Keratinocyte (primary cell): ENCODE measurements around the gene SLC25A5. TPM values are rescaled to one million over a fixed set of nuclear protein-coding genes. Genes with fewer than 3 reads are reported as not detected.

Source experiments
- DNase-seq: peaks from one replicate; pipeline ENCODE4 v3.0.0-alpha.2; 2011; ENCODE audit warnings: low read depth, missing footprints, low spot score
- FAIRE-seq: peaks from 2 replicates; lab custom pipeline; 2011; peaks lifted over from hg19 to GRCh38; lab: Jason Lieb, UNC
- H2AFZ ChIP-seq: 2 replicates; pipeline ENCODE4 v1.6.0; 2012; ENCODE audit warnings: low read length, control low read depth, inconsistent platforms; ENCODE audit not compliant: control insufficient read depth
- H3K27ac ChIP-seq: 2 replicates; pipeline ENCODE4 v1.5.1; 2011; ENCODE audit warnings: low read length; ENCODE audit not compliant: control insufficient read depth, insufficient read depth
- H3K27me3 ChIP-seq: 3 replicates; pipeline ENCODE4 v1.6.0; 2011; ENCODE audit warnings: low read length; ENCODE audit not compliant: control insufficient read depth, insufficient read depth; ENCODE audit errors: extremely low read depth
- H3K36me3 ChIP-seq, 2 experiments: 2 replicates in 1 of 2; 3 replicates in 1 of 2; pipeline ENCODE4 v1.5.1; 2011; ENCODE audit warnings: low read length in 2 of 2, mild to moderate bottlenecking in 1 of 2; ENCODE audit not compliant: control insufficient read depth in 2 of 2, insufficient read depth in 2 of 2; ENCODE audit errors: extremely low read depth in 1 of 2
- H3K4me1 ChIP-seq: 3 replicates; pipeline ENCODE4 v1.5.1; 2011; ENCODE audit warnings: low read length; ENCODE audit not compliant: control insufficient read depth, insufficient read depth; ENCODE audit errors: extremely low read depth
- H3K4me2 ChIP-seq: 3 replicates; pipeline ENCODE4 v1.6.0; 2011; ENCODE audit warnings: low read depth, low read length; ENCODE audit not compliant: control insufficient read depth, insufficient read depth; ENCODE audit errors: extremely low read depth
- H3K4me3 ChIP-seq, 3 experiments: fragments of 200-600 bp in 1 of 3; sonication (generic) in 1 of 3; 2 replicates in 2 of 3; 3 replicates in 1 of 3; pipeline ENCODE4 v1.5.1; 2011 to 2016; ENCODE audit warnings: low read length in 3 of 3, mild to moderate bottlenecking in 3 of 3, control low read depth in 2 of 3, inconsistent platforms in 1 of 3, low read depth in 1 of 3, mixed read lengths in 1 of 3, mixed run types in 1 of 3, moderate library complexity in 1 of 3; ENCODE audit not compliant: control insufficient read depth in 2 of 3, insufficient read depth in 2 of 3; ENCODE audit errors: extremely low read depth in 1 of 3
- H3K79me2 ChIP-seq: 2 replicates; pipeline ENCODE4 v1.6.0; 2012; ENCODE audit warnings: low read length; ENCODE audit not compliant: control insufficient read depth, insufficient read depth
- H3K9ac ChIP-seq: 3 replicates; pipeline ENCODE4 v1.6.0; 2011; ENCODE audit warnings: low read length; ENCODE audit not compliant: control insufficient read depth, insufficient read depth; ENCODE audit errors: extremely low read depth
- H3K9me1 ChIP-seq: 3 replicates; pipeline ENCODE4 v1.6.0; 2011; ENCODE audit warnings: low read length; ENCODE audit not compliant: control insufficient read depth, insufficient read depth; ENCODE audit errors: extremely low read depth
- H3K9me3 ChIP-seq: 2 replicates; pipeline ENCODE4 v1.5.1; 2012; ENCODE audit warnings: low read depth, low read length; ENCODE audit not compliant: control insufficient read depth
- H4K20me1 ChIP-seq: 3 replicates; pipeline ENCODE4 v1.6.0; 2011; ENCODE audit warnings: low read length; ENCODE audit not compliant: control insufficient read depth, insufficient read depth; ENCODE audit errors: extremely low read depth
- CTCF ChIP-seq, 3 experiments: IDR thresholded peaks in 1 of 3; conservative IDR thresholded peaks in 1 of 3; optimal IDR thresholded peaks in 1 of 3; 2 replicates in 2 of 3; 3 replicates in 1 of 3; pipeline versions ENCODE3 to v1.5.1; 2011; ENCODE audit warnings: low read length in 3 of 3, mild to moderate bottlenecking in 3 of 3, moderate library complexity in 2 of 3, control low read depth in 1 of 3, inconsistent platforms in 1 of 3; ENCODE audit not compliant: insufficient read depth in 2 of 3; ENCODE audit errors: extremely low read depth in 1 of 3
- EZH2 ChIP-seq: IDR thresholded peaks from one replicate; pipeline ENCODE4 v1.6.1; 2012; ENCODE audit warnings: inconsistent platforms, mild to moderate bottlenecking, low read length, moderate library complexity
- dilution Hi-C: fragments of 300-500 bp; cut with MboI; formaldehyde crosslinking; loops from one replicate; pipeline ENCODE4 v1.7.0; 2020; ENCODE audit warnings: low sequenced_read_pairs; ENCODE audit not compliant: extremely low pct_ligation_motif_present
- polyA plus RNA-seq, 5 experiments: library from polyadenylated mRNA; depleted of rRNA in 3 of 5; stranded (reverse) in 3 of 5; stranded (forward) in 1 of 5; unstranded in 1 of 5; fragments of >200 nt; gene quantifications; 1 replicate in 1 of 5; 2 replicates in 3 of 5; 3 replicates in 1 of 5; pipeline versions ENCODE4 v1.2.1 to v1.2.3, GENCODE V29; 2011 to 2012; ENCODE audit warnings: missing spikeins in 2 of 5, low read depth in 1 of 5, low replicate concordance in 1 of 5

Gene SLC25A5
- polyA plus RNA-seq, 1 donor (not counting 4 experiments of a cell fraction or from before 2014, with no cell fraction given): 447 TPM

GRCh38 chrX:119495734-119496726 lies 27.8 kb downstream of the SLC25A5 start:
- Histone ChIP-seq H4K20me1 (no peaks in the 10 kb centered on the region), H3K79me2 (no peaks in the 10 kb centered on the region), H3K27ac (no peak overlapping the region), H3K4me3 (no peak overlapping the region), H3K9me3 (no peaks in the 10 kb centered on the region), H3K9ac (no peak overlapping the region), H3K27me3 (no peaks in the 10 kb centered on the region), H3K36me3 (no peaks in the 10 kb centered on the region), H2AFZ (peak overlapping the region; percentile 23), H3K9me1 (no peaks in the 10 kb centered on the region), H3K4me1 (peaks cover 26% of the 10 kb centered on the region), H3K4me2 (no peak overlapping the region)
- no peak for DNase-seq
- dilution Hi-C loops: no loop called here
- no peak for FAIRE-seq
- no peak for TF ChIP-seq CTCF (optimal IDR thresholded peaks at IDR 0.05 in 1 of 3, IDR thresholded peaks at IDR 0.05 in 1 of 3, conservative IDR thresholded peaks at IDR 0.05 in 1 of 3; ENCODE audit: extremely low read depth in 1 of 3, insufficient read depth in 2 of 3, low read length in 3 of 3)
- no peak for TF ChIP-seq EZH2

- H3K79me2 ChIP-seq: no peaks in the 10 kb centered on the region
- H3K27ac ChIP-seq: no peak overlapping the region
- FAIRE-seq: no peak
- no peak overlapping the region for H3K9ac ChIP-seq
- H3K9me1 ChIP-seq: no peaks in the 10 kb centered on the region
- no peak for DNase-seq
- no peaks in the 10 kb centered on the region for H4K20me1 ChIP-seq
- H3K9me3 ChIP-seq: no peaks in the 10 kb centered on the region
- H3K36me3 ChIP-seq: no peaks in the 10 kb centered on the region
- peaks cover 36% of the 10 kb centered on the region for H3K4me1 ChIP-seq
- no peak overlapping the region for H3K4me3 ChIP-seq
- dilution Hi-C loops: no loop called here
- no peak overlapping the region for H3K4me2 ChIP-seq
- no peaks in the 10 kb centered on the region for H3K27me3 ChIP-seq
- H2AFZ ChIP-seq: no peak overlapping the region
- TF ChIP-seq CTCF (optimal IDR thresholded peaks at IDR 0.05 in 1 of 3, IDR thresholded peaks at IDR 0.05 in 1 of 3, conservative IDR thresholded peaks at IDR 0.05 in 1 of 3; ENCODE audit: extremely low read depth in 1 of 3, insufficient read depth in 2 of 3, low read length in 3 of 3) (no peak), EZH2 (no peak)
These were observed 28.9 kb downstream of the SLC25A5 start for GRCh38 chrX:119497185-119497584.
